Cardiac septum (tissue), 1 donor: ENCODE results near the gene MRTFA. TPM values are rescaled to one million over a fixed set of nuclear protein-coding genes. Genes with fewer than 3 reads are reported as not detected.
"Not testable (repeated sequence)": the region's sequence is repeated elsewhere in the genome, so short reads cannot be mapped to it uniquely, and the experiment has no call there.

Experiments
- DNase-seq: peaks from one replicate; pipeline ENCODE4 v3.0.0-alpha.2; 2020; ENCODE audit warnings: low spot score
- intact Hi-C: fragments of 100-400 bp; cut with DNase I; formaldehyde crosslinking; loops from one replicate; pipeline ENCODE4 v1.14.0; 2022
- total RNA-seq: library from RNA; stranded (reverse); fragmentation: NEBNext Ultra II Directional; extraction: Animal tissue kit (Norgen Biotek cat#: 25700); gene quantifications from one replicate; pipeline ENCODE4 v1.2.1, GENCODE V29; 2021
- donor health status: DM: no; HTN: no; CAD: no.

MRTFA gene
- total RNA-seq, 1 donor from 2014 or later, result 24.3 TPM

DNA sequence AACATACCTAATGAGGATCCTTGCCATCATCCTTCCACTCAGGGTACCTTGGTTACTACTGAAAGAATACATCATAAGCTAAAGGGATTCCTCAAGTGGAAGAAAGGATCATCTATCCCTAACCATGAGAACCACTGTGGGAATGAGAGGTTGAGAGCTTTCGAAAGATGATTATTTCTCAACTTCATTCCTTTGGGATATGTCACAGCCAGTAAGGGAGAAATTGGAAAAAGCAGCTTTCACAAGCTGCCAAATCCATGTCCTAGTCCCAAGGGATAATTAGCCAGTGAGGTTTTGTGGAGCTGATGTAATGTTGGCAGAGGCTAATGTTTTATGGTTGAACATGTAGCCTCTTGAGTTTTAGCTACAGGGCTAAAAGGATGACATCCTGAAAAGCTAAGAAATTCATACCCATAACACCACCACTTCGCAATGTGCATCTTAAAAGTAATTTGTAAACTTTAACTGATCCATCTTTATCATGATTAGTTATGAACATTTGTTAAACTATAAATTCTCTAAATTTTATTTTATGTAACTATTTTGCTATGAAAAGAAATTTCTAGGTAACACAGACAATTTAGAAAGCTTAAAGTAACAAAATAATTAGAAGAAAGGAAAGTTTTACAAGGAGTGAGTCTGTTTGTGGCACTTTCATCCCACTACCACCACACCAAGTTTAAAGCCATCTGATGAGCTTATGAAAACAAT lies 123.9 kb downstream of the MRTFA start:
- no peak for DNase-seq
- intact Hi-C loops, result no loop called here

DNA sequence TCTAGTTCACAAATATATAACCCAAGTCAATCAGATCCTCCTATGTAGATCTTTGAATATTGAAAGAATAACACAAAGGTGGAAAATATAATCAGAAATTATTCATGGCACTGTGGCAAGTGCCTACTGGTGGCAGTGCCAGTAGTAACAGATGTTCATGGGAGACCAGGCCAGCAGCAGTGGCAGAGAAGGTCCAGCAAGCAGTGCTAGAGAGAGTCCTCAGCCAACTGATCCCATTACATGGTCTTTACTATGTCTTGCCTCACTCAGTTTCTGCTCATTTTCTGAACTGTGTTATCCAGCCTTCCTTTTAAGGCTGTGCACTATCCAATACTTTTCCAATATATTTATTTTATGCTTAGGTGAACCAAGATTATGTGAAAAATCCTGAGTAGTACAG lies 124.9 kb downstream of the MRTFA start:
- intact Hi-C loops, result no loop called here
- DNase-seq, result no peak

DNA sequence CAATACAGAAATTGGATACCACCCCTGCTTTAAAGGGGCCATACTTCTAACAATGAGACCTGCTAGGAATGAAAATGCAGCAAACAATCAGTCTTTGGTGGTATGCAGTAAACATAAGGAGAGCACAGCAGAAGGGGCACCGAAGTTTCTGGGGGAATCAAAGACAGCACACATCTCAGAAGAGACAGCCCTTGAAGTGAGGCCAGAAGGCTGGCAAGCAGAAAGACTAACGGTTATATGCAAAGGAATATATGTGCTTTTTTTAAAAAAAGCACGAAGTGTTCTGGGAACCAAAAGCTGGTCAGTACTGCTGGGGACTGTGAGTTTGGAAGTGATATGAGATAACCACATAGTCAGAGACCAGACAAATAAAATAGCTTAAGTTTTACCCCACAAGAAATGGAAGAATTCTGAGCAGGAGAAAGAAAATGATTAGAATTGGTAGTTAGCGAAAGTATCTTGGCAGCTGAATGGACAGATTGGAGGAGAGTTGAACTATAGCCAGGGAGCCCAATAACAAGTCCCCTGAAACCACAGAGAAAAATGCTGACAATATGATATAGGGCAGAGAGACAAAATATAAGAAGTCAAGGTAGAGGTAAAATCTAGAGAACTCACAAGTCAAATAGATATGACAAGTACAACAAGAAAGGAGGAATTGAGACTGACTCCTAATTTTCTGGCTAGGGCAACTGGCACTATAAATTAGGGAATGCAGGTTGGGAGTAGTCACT lies 125.7 kb downstream of the MRTFA start:
- intact Hi-C loops, result no loop called here
- no peak for DNase-seq

DNA sequence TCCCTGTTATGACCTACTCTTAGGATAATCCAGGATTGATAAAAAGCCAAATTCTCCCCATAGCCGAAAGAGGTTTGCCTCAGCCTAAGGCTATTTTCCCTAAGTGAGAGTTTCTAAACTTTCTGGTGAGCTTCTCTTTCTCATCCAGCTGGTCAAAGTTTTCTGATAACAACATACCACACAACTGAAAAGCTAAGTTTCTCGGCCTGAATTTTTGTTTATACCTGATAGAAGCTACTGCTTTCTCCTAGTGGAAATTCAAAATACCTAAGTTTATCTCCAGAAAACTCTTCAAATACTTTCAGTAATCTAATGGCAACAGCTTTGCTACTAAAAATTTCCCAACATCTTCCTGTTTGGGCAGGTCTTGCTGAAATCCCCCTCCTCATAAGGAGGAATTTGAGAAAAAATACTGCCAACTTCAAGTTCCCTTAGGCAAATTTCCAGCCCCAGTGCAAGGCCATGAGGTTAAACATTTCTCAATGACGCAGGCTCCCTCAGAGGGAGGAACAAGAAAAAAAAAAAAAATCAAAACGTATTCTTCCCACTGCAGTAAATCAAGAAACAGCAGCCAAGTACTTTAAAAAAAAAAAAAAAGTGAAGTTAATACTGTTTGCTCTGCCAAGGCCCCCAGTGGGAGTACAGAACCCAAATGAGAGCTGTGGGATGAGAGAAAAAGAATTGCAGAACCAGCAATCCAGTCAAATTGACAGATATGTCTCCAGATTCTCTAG lies 127.0 kb downstream of the MRTFA start:
- intact Hi-C loops, result no loop called here
- no peak for DNase-seq

DNA sequence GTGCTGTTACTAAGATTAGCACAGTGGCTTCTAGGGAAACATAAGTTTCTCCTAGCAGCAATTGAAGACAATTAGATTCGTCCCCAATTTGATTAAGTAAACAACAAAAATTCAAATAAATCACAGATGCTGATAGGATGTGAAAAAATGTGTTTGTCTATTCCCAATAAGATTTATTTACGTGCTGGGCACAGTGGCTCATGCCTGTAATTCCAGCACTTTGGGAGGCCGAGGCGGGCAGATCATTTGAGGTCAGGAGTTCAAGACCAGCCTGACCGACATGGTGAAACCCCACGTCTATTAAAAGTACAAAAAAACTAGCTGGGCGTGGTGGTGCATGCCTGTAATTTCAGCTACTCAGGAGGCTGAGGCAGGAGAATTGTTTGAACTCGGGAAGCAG lies 128.5 kb downstream of the MRTFA start:
- intact Hi-C loops, DNase-seq: not testable (repeated sequence)

DNA sequence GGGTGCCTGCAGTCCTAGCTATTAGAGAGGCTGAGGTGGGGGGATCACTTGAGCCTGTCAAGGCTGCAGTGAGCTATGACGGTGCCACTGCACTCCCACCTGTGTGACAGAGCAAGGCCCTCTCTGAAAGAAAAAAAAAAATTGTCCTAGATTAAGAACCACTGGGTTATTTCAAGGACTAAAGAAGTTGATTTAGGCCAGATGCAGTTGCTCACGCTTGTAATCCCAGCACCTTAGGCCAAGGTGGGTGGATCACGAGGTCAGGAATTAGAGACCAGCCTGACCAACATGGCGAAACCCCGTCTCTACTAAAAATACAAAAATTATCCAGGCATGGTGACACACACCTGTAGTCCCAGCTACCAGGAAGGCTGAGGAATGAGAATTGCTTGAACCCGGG lies 129.0 kb downstream of the MRTFA start:
- intact Hi-C loops, result no loop called here
- no peak for DNase-seq

DNA sequence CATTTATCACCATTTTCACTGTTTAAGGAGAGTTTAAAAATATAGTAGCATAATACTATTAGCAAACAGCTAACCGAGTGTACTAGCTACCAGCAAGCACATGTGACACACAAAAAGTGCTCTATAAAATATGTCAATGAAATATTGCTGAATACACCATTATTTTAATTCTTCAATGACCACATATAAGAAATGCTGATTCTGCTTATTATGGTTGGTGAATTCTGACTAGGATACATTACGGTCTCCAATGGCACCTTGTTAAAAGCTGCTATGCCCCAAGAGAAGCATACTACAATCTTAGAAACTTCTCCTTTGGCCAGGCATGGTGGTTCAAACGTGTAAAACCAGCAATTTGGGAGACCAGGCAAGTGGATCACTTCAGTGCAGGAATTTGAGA lies 129.8 kb downstream of the MRTFA start:
- intact Hi-C loops, result no loop called here
- DNase-seq, result no peak

DNA sequence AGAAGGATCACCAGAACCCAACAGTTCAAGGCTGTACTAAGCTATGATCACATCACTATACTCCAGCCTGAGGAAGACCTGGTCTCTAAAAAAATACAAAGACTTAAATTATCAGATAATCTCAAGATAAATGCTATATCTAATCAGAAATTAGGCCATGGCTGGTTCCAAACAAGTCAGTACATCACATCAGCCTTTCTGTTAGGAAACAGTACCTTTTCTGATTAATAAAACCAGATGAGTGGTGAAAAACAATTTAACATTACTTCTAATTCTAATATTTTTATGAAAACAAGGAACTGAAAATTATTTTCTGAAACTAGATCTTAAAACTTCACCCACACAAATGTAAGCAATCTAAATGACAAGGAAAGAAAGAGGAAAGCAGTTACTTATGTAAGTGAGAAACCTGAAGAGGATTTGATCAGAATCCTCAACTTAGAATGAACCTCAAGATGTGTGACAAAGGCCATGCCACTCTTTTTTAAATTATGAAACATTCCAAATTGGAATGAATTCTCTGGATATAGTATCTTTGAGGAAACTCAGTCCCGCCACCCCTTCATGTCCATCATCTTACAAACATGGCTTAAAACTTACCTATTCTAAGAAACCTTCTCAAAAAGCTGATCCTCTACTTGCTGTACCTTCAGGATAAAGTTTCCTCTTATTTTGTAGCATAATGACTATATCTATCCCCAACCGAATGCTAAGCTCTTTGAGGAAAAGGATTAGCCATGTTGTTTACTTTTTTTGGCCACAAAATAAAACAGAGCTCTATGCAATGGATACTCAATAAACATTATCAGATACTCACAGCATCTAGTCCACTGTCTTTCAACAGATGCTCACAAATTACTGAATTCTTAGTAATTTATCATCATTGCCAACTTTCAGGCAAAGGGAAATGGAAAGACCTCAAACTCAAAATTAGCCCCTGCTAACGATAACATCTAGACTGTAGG lies 132.0 kb downstream of the MRTFA start:
- DNase-seq, result no peak
- intact Hi-C loops, result no loop called here

DNA sequence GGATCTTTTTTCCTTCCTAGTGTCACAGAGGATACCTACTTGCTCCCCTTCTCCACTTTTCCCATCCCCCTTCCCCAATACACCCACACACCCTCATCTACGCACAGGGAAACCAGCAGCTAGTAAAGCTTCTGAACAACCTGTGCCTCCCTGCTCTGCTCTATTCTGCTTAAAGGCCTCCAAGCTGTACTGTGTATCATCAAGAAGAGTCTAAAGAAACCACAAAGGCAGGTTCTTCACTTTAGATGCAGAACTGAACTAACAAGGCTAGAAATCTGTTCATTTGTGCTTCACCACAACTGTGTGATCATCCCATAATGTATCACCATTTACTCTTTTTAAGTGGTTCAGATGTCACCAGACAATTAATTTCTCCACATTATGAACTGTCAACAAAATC lies 133.6 kb downstream of the MRTFA start:
- no peak for DNase-seq
- intact Hi-C loops, result no loop called here

DNA sequence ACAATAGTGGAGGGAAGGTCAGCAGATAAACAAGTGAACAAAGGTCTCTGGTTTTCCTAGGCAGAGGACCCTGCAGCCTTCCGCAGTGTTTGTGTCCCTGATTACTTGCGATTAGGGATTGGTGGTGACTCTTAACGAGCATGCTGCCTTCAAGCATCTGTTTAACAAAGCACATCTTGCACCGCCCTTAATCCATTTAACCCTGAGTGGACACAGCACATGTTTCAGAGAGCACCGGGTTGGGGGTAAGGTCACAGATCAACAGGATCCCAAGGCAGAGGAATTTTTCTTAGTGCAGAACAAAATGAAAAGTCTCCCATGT lies 136.1 kb downstream of the MRTFA start:
- DNase-seq, intact Hi-C loops: not testable (repeated sequence)

DNA sequence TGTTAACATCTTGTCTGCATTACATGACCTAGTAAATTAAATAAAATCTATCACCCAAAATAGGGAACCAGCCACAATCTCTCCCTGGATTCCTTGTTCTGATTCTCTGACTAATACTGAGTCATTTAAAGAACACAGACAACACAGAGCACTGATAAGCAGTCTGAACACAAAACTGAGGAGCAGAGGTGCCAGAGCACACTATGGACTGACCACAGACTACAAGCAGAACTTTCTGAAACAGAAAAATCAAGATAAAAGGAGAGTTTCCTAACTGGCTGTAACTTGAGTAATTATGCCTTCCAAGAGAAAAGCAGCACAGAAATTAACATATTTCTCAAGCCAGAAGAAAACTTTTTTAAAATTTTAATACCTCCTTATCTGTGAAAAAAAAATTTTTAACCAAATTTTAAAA lies 137.3 kb downstream of the MRTFA start:
- intact Hi-C loops, result loop anchor here (10.0 kb wide), 1 partner anchor 136 kb away; the partner anchor contains the start of gene MRTFA
- DNase-seq, result no peak

DNA sequence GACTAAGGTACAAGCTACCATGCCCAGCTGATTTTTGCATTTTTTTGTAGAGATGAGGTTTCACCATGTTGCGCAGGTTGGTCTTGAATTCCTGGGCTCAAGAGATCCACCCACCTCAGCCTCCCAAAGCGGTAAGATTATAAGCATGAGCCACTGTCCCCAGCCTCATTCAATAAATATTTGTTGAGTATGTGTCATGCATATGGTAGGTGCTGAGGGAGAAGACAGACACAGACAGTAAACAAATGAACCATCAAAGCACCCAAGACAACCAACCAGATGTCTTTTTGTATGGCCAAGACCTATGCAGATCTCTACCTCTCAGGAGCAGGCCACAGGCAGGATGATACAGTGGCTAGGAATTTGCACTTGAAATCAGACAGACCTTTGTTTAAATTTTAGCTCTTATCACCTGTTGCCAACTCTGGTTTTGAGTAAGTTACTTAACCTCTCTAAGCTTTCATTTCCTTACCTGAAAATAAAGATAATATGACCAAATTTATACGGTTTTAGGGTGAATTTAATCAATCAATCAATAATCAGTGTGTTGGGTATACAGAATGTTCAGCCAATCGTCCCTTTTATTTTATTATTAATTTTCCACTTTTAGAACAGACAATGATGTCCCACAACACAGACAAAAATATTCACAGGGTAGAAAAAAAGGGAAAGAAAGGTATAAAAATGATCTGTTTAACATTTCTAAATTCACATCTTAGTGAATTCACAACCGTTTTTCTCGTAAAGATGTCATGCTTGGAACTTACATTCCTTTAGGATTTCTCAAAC lies 137.9 kb downstream of the MRTFA start:
- intact Hi-C loops, result loop anchor here (10.0 kb wide), 1 partner anchor 136 kb away; the partner anchor contains the start of gene MRTFA

DNA sequence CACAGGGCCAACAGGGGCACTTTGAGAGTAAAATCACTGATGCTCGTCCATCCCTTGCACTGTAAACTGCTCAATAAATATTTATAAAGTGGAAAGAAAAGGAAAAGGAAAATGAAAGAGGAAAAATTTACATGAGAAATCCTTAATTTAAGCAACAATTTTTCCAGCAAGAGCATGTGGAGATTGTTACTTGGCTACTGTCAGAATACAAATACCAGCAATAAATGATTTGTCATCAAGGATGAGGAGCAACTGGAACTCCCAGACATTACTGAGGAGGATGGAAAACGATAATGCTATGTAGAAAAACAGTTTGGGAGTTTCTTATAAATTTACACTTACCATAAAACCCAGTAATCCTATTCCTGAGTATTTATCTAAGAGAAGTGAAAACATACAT lies 143.1 kb downstream of the MRTFA start:
- no peak for DNase-seq
- intact Hi-C loops, result loop anchor here (10.0 kb wide), 1 partner anchor 141 kb away; the partner anchor contains the start of gene MRTFA

More for the DNA sequence above, 137.9 kb downstream of the MRTFA start:
- DNase-seq, result no peak

DNA sequence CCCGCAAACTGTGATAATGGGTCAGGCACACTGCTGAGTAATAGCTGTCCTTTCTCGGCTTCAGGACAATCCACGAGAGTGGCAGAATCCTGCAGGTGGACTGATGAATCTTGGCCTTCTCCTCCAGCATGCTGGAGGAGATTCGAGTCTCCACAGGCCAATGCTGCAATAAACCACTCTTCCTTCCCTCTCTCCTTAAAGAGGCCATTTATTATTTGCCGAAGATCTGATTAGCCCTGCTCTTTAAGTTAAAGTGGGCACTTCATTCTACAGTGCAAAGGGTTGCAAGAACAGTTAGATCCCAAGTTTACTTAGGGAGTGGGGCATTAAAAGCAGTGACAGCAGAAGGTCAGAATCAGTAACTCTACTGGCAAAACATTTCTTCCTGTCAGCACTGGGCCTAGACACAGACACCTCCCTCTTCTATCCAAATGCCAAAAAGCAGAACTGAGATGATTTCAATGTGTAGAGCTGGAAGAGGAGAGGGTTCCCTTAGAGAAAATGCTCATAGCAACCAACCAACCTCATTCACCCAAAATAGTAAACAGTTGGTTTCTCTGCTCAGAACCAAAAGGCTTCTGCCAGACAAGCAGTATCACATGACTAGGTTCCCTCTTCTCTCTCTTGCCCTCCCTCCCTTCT lies 144.4 kb downstream of the MRTFA start:
- intact Hi-C loops, result loop anchor here (10.0 kb wide), 1 partner anchor 143 kb away; the partner anchor contains the start of gene MRTFA

DNA sequence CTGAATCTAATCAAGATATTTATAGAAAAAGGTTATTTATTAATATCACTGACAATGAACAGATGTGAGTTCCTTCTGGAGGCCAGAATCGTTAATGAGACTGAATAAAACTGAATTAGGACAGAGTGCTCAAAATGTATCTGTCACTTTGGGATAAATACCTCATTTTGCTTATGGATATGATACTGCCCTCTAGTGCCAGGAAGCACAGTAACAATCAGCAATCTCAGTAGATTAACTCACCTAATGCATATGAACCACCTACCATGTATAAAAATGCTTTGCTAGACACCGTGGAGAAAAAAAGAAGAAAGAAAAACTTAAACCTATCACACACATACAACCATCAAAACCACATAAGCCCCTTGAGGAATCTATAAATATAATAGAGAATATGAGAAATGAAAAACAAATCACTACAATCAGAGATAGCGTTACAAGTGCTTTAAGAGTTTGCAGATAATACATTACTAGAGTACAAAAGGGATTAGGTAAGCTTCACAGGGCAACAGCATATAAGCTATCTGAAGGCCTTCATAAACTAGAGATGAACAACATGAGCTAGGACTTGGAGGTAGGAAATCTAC lies 148.8 kb downstream of the MRTFA start:
- DNase-seq, result no peak
- intact Hi-C loops, result loop anchor here (5.0 kb wide), 1 partner anchor 50 kb away; no protein-coding TSS in a partner anchor

More for the DNA sequence above, 144.4 kb downstream of the MRTFA start:
- no peak for DNase-seq

DNA sequence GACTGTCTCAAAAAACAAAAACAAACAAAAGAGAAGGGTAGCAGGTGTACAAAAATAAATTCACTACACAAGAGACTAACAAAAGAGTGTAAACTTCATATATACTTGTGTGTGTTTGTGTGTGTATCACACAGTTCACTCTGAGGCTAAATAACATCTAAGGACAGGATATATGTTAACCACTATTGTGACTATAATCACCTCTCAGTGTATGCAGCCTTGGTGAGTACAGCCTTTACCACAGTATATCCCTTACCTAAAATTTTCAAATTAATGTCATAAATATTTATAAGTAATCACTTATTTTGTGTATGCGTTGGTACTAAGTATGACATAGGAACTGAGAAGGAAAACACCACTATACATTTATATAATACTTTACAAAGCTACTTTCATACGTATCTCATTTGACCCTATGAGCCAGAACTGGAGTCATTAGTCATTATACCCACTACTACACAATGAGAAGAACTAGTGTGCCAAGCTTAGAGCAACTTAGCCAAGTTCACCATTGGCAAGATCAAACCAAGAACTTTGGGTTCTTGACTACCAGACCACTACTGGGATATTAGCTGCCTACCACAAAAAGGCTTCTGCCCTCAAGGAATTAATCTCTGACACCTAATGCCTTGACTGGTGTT lies 149.4 kb downstream of the MRTFA start:
- intact Hi-C loops, result loop anchor here (5.0 kb wide), 1 partner anchor 50 kb away; no protein-coding TSS in a partner anchor
- no peak for DNase-seq
